ENCODE data around the gene CPT2.
A peak's percentile ranks its signal among the peaks of the same experiment; 100 is the strongest.

- peak; percentile 58 for TF ChIP-seq MAX (IDR thresholded peaks at IDR 0.05; ENCODE audit: low read depth, low read length)
- no peak for TF ChIP-seq CTCF (IDR thresholded peaks at IDR 0.05; ENCODE audit: low read depth, low read length)
- peak; percentile 97 for TF ChIP-seq POLR2A (IDR thresholded peaks at IDR 0.05; ENCODE audit: extremely low read depth, insufficient read length)
- TF ChIP-seq MYC (IDR thresholded peaks at IDR 0.05; ENCODE audit: low read depth, low read length), result peak; percentile 70
These were observed at the start of gene CPT2 for GRCh38 chr1:53196485-53197290.

Measured in NB4 (cell line).